ENCODE data around the gene TRIM8. TPM values are rescaled to one million over a fixed set of nuclear protein-coding genes. Genes with fewer than 3 reads are reported as not detected.

TRIM8 gene
- total and polyA plus RNA-seq, 2 of the 8 experiments (the other 6 are each of a cell fraction or from before 2014, with no cell fraction given), result 24.9 to 38.8 TPM

- 0 out of 2 replicates have a peak, but pooled peaks cover 2% of the 10 kb centered on the region for H3K23me2 ChIP-seq (ENCODE audit: low read depth, low read length)
- H3K27me3 ChIP-seq (replicated peaks in 1 of 4; ENCODE audit: control insufficient read depth in 3 of 4, extremely low read depth in 1 of 4, insufficient read depth in 3 of 4, low read length in 3 of 4), result no peaks in the 10 kb centered on the region
- FAIRE-seq (no peak), DNase-seq (ENCODE audit: low read depth in 1 of 2, low spot score in 2 of 2) (no peak)
- H3K18ac ChIP-seq (ENCODE audit: extremely low read depth, low read length), result no peak overlapping the region
- H3K4me1 ChIP-seq (replicated peaks in 1 of 4; ENCODE audit: control insufficient read depth in 3 of 4, insufficient read depth in 4 of 4, low read length in 3 of 4), result peaks cover 0 to 4% (median 1%) of the 10 kb centered on the region in 4 experiments; a peak in 5 of 7 replicates
- no peak overlapping the region for H3K4ac ChIP-seq (replicated peaks; ENCODE audit: insufficient read length, low read depth, low read length)
- no peaks in the 10 kb centered on the region for H3K9me3 ChIP-seq (ENCODE audit: insufficient read depth in 2 of 2, low read depth in 1 of 2, low read length in 1 of 2)
- ChIA-PET POLR2A (ENCODE audit: partially characterized antibody) (interaction anchor here (3.4 kb wide), 1 partner anchor 8 kb away, joined by 21 read pairs; no protein-coding TSS in a partner anchor), CTCF (ENCODE audit: partially characterized antibody) (interaction anchor here (0.5 to 4.7 kb wide), 7 partner anchors 9 to 345 kb away, joined by 3 to 14 read pairs (median 6); no protein-coding TSS in a partner anchor)
- H3K27ac ChIP-seq (ENCODE audit: low read depth, low read length), result no peak overlapping the region
- no peak overlapping the region for H3K4me3 ChIP-seq (ENCODE audit: extremely low read depth in 1 of 4, insufficient read depth in 2 of 4, low read depth in 3 of 4, low read length in 4 of 4)
- no peaks in the 10 kb centered on the region for H3K79me1 ChIP-seq (ENCODE audit: low read depth, low read length)
- H3K14ac ChIP-seq (ENCODE audit: insufficient read length), result no peak overlapping the region
- H2BK120ac ChIP-seq (replicated peaks; ENCODE audit: low read depth, low read length), result no peak overlapping the region
- peaks cover 0 to 3% (median 0%) of the 10 kb centered on the region in 4 experiments; a peak in 2 of 8 replicates for H3K36me3 ChIP-seq (ENCODE audit: control insufficient read depth in 2 of 4, insufficient read depth in 4 of 4, low read length in 3 of 4)
- H2BK20ac ChIP-seq (ENCODE audit: low read length), result no peak overlapping the region
- H3K79me2 ChIP-seq (ENCODE audit: control insufficient read depth in 1 of 2, insufficient read depth in 2 of 2, low read length in 2 of 2), result no peaks in the 10 kb centered on the region
- no peak overlapping the region for H2AK5ac ChIP-seq (ENCODE audit: low read depth, low read length)
- 0 out of 2 replicates have a peak overlapping the region, but pooled peaks have one; percentile 72 for H2BK15ac ChIP-seq (ENCODE audit: low read length)
- no peak overlapping the region for H3K56ac ChIP-seq (replicated peaks; ENCODE audit: insufficient read length, low read depth, low read length)
- WGBS, 2 experiments (ENCODE audit: extremely low coverage in 1 of 2, insufficient coverage in 1 of 2, insufficient read length in 1 of 2, insufficient replicate concordance in 2 of 2, low coverage in 1 of 2, low lambda C conversion rate in 2 of 2, missing lambda C conversion rate in 1 of 2), result 78% methylated on average over 5 of the region's 5 CpGs; no CpG with 5 or more reads in 1 of the 2 experiments
- H3K9ac ChIP-seq (replicated peaks in 1 of 4; ENCODE audit: extremely low read depth in 1 of 4, low read depth in 3 of 4, low read length in 3 of 4), result no peak overlapping the region
- H2AFZ ChIP-seq (ENCODE audit: low read length), result no peak overlapping the region
- no peak overlapping the region for H2BK12ac ChIP-seq (ENCODE audit: low read depth, low read length)
- H2BK5ac ChIP-seq (ENCODE audit: low read depth, low read length), result no peak overlapping the region
- H4K5ac ChIP-seq (ENCODE audit: insufficient read length, low read depth, low read length), result no peak overlapping the region
- H3K23ac ChIP-seq (ENCODE audit: insufficient read length), result no peak overlapping the region
- no peak overlapping the region for H4K91ac ChIP-seq (replicated peaks; ENCODE audit: insufficient read length, low read length)
- no peak overlapping the region for H3K4me2 ChIP-seq (ENCODE audit: insufficient read depth in 1 of 2, low read depth in 2 of 2, low read length in 2 of 2)
- H4K8ac ChIP-seq (ENCODE audit: extremely low read depth, insufficient read depth, low read length), result no peak overlapping the region
- no peaks in the 10 kb centered on the region for H4K20me1 ChIP-seq (replicated peaks in 1 of 2; ENCODE audit: control insufficient read depth in 1 of 2, insufficient read depth in 2 of 2, low read length in 2 of 2)
- TF ChIP-seq RNF2 (IDR thresholded peaks at IDR 0.05; ENCODE audit: borderline replicate concordance, low read depth, low read length, missing control alignments, poor library complexity, severe bottlenecking) (no peak), USF2 (IDR thresholded peaks at IDR 0.05; ENCODE audit: low read length) (no peak), GTF2F1 (IDR thresholded peaks at IDR 0.05; ENCODE audit: borderline replicate concordance, low read depth, low read length) (no peak), RAD21 (IDR thresholded peaks at IDR 0.05 in 1 of 2, conservative IDR thresholded peaks at IDR 0.05 in 1 of 2; ENCODE audit: low read depth in 2 of 2, low read length in 2 of 2) (no peak), CTCF (IDR thresholded peaks at IDR 0.05; ENCODE audit: control extremely low read depth in 1 of 3, insufficient read depth in 1 of 3, low read depth in 1 of 3, low read length in 3 of 3) (no peak), ZNF274 (IDR thresholded peaks at IDR 0.05; ENCODE audit: borderline replicate concordance, extremely low read depth, low read length) (no peak), HDAC2 (IDR thresholded peaks at IDR 0.05; ENCODE audit: borderline replicate concordance in 1 of 2, low read depth in 2 of 2, low read length in 2 of 2) (no peak), SP1 (IDR thresholded peaks at IDR 0.05; ENCODE audit: low read depth, low read length) (no peak)
These were observed 24.1 kb upstream of the TRIM8 start for GRCh38 chr10:102620138-102620590.
